Activated T-helper 2 cell treated with anti-CD3 and anti-CD28 coated beads, Interferon-gamma antibody, Interleukin-2, Interleukin-4, amounts not matched to agents 10 μg/mL and 5 μg/mL and 100 μg/mL, durations not matched to agents 14 hours and 24 hours and 36 hours (primary cell): ENCODE measurements around the gene MUC6. TPM values are rescaled to one million over a fixed set of nuclear protein-coding genes. Genes with fewer than 3 reads are reported as not detected.

ENCODE experiments used
- DNase-seq: peaks from one replicate; pipeline ENCODE4 v3.0.0; 2021; ENCODE audit warnings: low spot score
- H3K27ac Mint-ChIP-seq: one replicate; pipeline ENCODE4 v1.8.0; 2021; ENCODE audit warnings: mixed read lengths
- H3K27me3 Mint-ChIP-seq: one replicate; pipeline ENCODE4 v1.8.0; 2021; ENCODE audit warnings: low read depth, mixed read lengths
- H3K36me3 Mint-ChIP-seq: one replicate; pipeline ENCODE4 v1.8.0; 2021; ENCODE audit warnings: low read depth, mixed read lengths
- H3K4me1 Mint-ChIP-seq: one replicate; pipeline ENCODE4 v1.8.0; 2021; ENCODE audit warnings: low read depth, mixed read lengths
- H3K4me3 Mint-ChIP-seq: one replicate; pipeline ENCODE4 v1.8.0; 2021; ENCODE audit warnings: low read depth, mild to moderate bottlenecking, moderate library complexity, mixed read lengths
- H3K9me3 Mint-ChIP-seq: one replicate; pipeline ENCODE4 v1.8.0; 2021; ENCODE audit warnings: mixed read lengths
- intact Hi-C: fragments of 100-400 bp; cut with micrococcal nuclease; formaldehyde crosslinking; loops from one replicate; pipeline ENCODE4 v1.15.1; 2023
- total RNA-seq: library from RNA; stranded (reverse); gene quantifications from 2 replicates; pipeline ENCODE4 v1.2.3, GENCODE V29; 2022

The MUC6 gene
- total RNA-seq, 1 donor from 2014 or later, result not detected

- DNase-seq, result no peak
- Mint-ChIP-seq H3K36me3 (peaks cover 16% of the 10 kb centered on the region), H3K27me3 (no peaks in the 10 kb centered on the region), H3K4me3 (peak overlapping the region; percentile 14), H3K27ac (peak overlapping the region; percentile 70), H3K4me1 (peaks cover 19% of the 10 kb centered on the region), H3K9me3 (no peaks in the 10 kb centered on the region)
- intact Hi-C loops, result no loop called here
Measured at GRCh38 chr11:970319-970871, 66.1 kb downstream of the MUC6 start.

- DNase-seq, result no peak
- Mint-ChIP-seq H3K27ac (peak overlapping the region; percentile 70), H3K27me3 (no peaks in the 10 kb centered on the region), H3K9me3 (no peaks in the 10 kb centered on the region), H3K4me1 (peaks cover 22% of the 10 kb centered on the region), H3K4me3 (peak overlapping the region; percentile 14), H3K36me3 (peaks cover 19% of the 10 kb centered on the region)
- intact Hi-C loops, result no loop called here
Measured at GRCh38 chr11:969651-970205, 66.8 kb downstream of the MUC6 start.

DNA sequence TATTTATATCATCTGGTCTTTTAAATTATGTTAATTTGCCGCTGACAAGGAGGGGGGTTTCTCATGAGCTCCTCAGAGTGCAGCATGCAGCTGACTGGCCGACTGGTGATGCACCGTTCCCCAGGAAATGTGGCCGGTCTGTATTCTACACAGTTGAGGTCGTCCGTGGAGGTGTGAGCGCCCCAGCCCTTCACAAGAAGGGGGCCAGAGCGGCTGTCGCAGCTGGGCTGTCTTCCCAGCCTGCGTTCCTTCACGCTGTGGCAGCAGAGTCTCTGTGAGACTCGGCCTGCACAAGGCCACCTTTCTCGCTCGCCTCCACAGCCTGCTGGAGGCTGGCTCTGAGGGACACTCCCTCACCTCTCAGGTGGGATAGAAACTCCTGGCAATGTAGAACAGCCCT, 67.7 kb downstream of the MUC6 start:
- no peaks in the 10 kb centered on the region for H3K9me3 Mint-ChIP-seq
- peaks cover 27% of the 10 kb centered on the region for H3K36me3 Mint-ChIP-seq
- peaks cover 22% of the 10 kb centered on the region for H3K4me1 Mint-ChIP-seq
- no peak overlapping the region for H3K27ac Mint-ChIP-seq
- H3K27me3 Mint-ChIP-seq, result no peaks in the 10 kb centered on the region
- DNase-seq, result no peak
- H3K4me3 Mint-ChIP-seq, result no peak overlapping the region
- intact Hi-C loops, result no loop called here

GRCh38 chr11:967995-968751, 68.3 kb downstream of the MUC6 start:
- Mint-ChIP-seq H3K27me3 (no peaks in the 10 kb centered on the region), H3K36me3 (peaks cover 31% of the 10 kb centered on the region), H3K4me3 (no peak overlapping the region), H3K9me3 (no peaks in the 10 kb centered on the region), H3K27ac (no peak overlapping the region), H3K4me1 (peaks cover 22% of the 10 kb centered on the region)
- no peak for DNase-seq
- intact Hi-C loops, result no loop called here

DNA sequence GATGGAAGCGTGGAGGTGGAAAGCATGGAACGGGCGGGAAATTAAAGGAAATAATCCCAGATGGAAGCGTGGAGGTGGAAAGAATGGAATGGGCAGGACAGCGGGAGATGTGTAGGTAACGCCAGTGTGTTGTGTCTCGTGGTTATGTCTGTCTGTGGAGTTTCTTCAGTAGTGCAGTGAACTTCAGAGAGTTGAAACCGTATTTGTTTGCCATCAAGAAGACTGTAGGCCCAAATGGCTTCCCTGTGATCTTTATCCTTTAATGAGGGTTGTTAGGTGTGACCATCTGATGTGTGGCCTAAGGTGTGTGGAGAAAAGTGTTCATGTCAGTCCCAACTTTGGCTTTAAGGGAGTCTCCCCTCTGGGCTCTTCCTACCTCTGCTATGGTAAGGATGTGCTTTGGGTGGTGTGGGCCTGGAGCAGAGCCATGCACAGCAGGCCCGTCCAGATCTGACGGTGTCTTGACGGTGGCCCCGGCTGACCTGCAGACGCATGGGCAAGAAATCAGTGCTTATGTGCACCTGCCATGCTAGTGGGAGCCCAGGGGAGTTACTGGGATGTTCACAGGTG, 71.2 kb downstream of the MUC6 start:
- peaks cover 12% of the 10 kb centered on the region for H3K4me1 Mint-ChIP-seq
- no peak overlapping the region for H3K27ac Mint-ChIP-seq
- H3K4me3 Mint-ChIP-seq, result no peak overlapping the region
- H3K9me3 Mint-ChIP-seq, result no peaks in the 10 kb centered on the region
- intact Hi-C loops, result no loop called here
- H3K36me3 Mint-ChIP-seq, result peaks cover 32% of the 10 kb centered on the region
- no peaks in the 10 kb centered on the region for H3K27me3 Mint-ChIP-seq
- DNase-seq, result no peak

DNA sequence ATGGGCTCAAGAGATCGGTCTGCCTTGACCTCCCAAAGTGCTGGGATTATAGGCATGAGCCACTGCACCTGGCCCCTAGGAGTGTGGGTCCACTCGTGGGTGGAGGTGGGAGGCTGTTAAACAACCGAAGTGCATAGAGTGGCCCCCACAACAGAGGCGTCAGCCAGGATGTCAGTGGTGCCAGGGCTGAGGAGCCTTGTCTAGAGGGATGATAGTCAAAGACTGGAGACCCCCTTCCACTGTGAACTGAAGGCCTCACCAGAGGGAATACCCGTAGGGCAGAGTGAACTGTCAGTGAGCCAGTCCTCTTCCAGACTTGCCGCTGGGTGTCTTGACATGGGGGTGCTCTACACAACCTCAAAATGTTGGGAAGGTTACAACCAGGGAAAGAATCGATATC, 72.7 kb downstream of the MUC6 start:
- Mint-ChIP-seq H3K9me3 (no peaks in the 10 kb centered on the region), H3K27ac (no peak overlapping the region), H3K27me3 (no peaks in the 10 kb centered on the region), H3K36me3 (peaks cover 28% of the 10 kb centered on the region), H3K4me3 (no peak overlapping the region), H3K4me1 (peaks cover 5% of the 10 kb centered on the region)
- DNase-seq, result no peak
- intact Hi-C loops, result no loop called here

Other genes starting within 250 kb of the MUC6 start
- gene CEND1, start 246.6 kb downstream of the MUC6 start, total RNA-seq, result 2.2 and 2.6 TPM in 2 replicates
- gene SLC25A22, start 238.4 kb downstream of the MUC6 start, total RNA-seq, result 58.7 and 64.5 TPM in 2 replicates
- gene PIDD1, start 231.5 kb downstream of the MUC6 start, total RNA-seq, result 27.3 and 27.6 TPM in 2 replicates
- gene RPLP2, start 226.8 kb downstream of the MUC6 start, total RNA-seq, result 2,210 and 2,217 TPM in 2 replicates
- gene PNPLA2, start 217.8 kb downstream of the MUC6 start, total RNA-seq, result 56.1 and 59.8 TPM in 2 replicates
- gene CRACR2B, start 208.8 kb downstream of the MUC6 start, total RNA-seq, result 4.9 and 5.1 TPM in 2 replicates
- gene CD151, start 203.8 kb downstream of the MUC6 start, total RNA-seq, result 95.7 and 106 TPM in 2 replicates
- gene POLR2L, start 194.2 kb downstream of the MUC6 start, total RNA-seq, result 101 and 111 TPM in 2 replicates
- gene TSPAN4, start 193.9 kb downstream of the MUC6 start, total RNA-seq, result 15.8 and 16.9 TPM in 2 replicates
- 89.0 and 96.0 TPM in 2 replicates for gene CHID1, start 125.9 kb downstream of the MUC6 start, total RNA-seq
- 61.3 and 63.2 TPM in 2 replicates for gene AP2A2, start 110.8 kb downstream of the MUC6 start, total RNA-seq
- gene MUC2, start 38.2 kb upstream of the MUC6 start, total RNA-seq, result not detected in 2 replicates
- gene MUC5AC, start 121.2 kb upstream of the MUC6 start, total RNA-seq, result not detected in 2 replicates
- gene MUC5B, start 186.3 kb upstream of the MUC6 start, total RNA-seq, result not detected in 2 replicates